Measurements from ENCODE around the gene RIMS3.
A peak's percentile ranks its signal among the peaks of the same experiment; 100 is the strongest.
"Not testable (repeated sequence)": the region's sequence is repeated elsewhere in the genome, so short reads cannot be mapped to it uniquely, and the experiment has no call there.

Gene RIMS3

GRCh38 chr1:40665335-40666171 is at the start of gene RIMS3:
Gene RIMS3, minus strand, starts transcription at chr1:40665682. Its CDS starts 23,757 bp downstream, at chr1:40641925.
- peak; percentile 88 for DNase-seq

GRCh38 chr1:40712997-40713396 is 47.5 kb upstream of the RIMS3 start:
- peak; percentile 76 for DNase-seq

- DNase-seq, result no peak
Observed at GRCh38 chr1:40712405-40712944, 47.0 kb upstream of the RIMS3 start.

- DNase-seq, result no peak
Observed at GRCh38 chr1:40711465-40712404, 46.3 kb upstream of the RIMS3 start.

GRCh38 chr1:40710581-40711315 is 45.3 kb upstream of the RIMS3 start:
- DNase-seq, result no peak

GRCh38 chr1:40709802-40710278 is 44.4 kb upstream of the RIMS3 start:
- DNase-seq, result no peak

- DNase-seq, result peak; percentile 89
Observed at GRCh38 chr1:40709100-40709801, 43.8 kb upstream of the RIMS3 start.

GRCh38 chr1:40708750-40709099 is 43.2 kb upstream of the RIMS3 start:
- DNase-seq, result peak; percentile 78

- no peak for DNase-seq
Observed at GRCh38 chr1:40706626-40707025, 41.1 kb upstream of the RIMS3 start.

- no peak for DNase-seq
Observed at GRCh38 chr1:40704817-40705733, 39.6 kb upstream of the RIMS3 start.

GRCh38 chr1:40703316-40703715 is 37.8 kb upstream of the RIMS3 start:
- no peak for DNase-seq

GRCh38 chr1:40702810-40703209 is 37.3 kb upstream of the RIMS3 start:
- not testable (repeated sequence) for DNase-seq

GRCh38 chr1:40701684-40702083 is 36.2 kb upstream of the RIMS3 start:
- no peak for DNase-seq

- DNase-seq, result no peak
Observed at GRCh38 chr1:40699787-40700186, 34.3 kb upstream of the RIMS3 start.

- DNase-seq, result no peak
Observed at GRCh38 chr1:40697436-40697835, 32.0 kb upstream of the RIMS3 start.

- DNase-seq, result no peak
Observed at GRCh38 chr1:40696294-40696693, 30.8 kb upstream of the RIMS3 start.

- DNase-seq, result no peak
Observed at GRCh38 chr1:40694353-40694874, 28.9 kb upstream of the RIMS3 start.

GRCh38 chr1:40693425-40693824 is 27.9 kb upstream of the RIMS3 start:
- DNase-seq, result no peak

- no peak for DNase-seq
Observed at GRCh38 chr1:40692429-40692895, 27.0 kb upstream of the RIMS3 start.
